Panc1 (cell line): ENCODE results near the gene OAS1. TPM values are rescaled to one million over a fixed set of nuclear protein-coding genes. Genes with fewer than 3 reads are reported as not detected.
"Not testable (repeated sequence)": the region's sequence is repeated elsewhere in the genome, so short reads cannot be mapped to it uniquely, and the experiment has no call there.

Source experiments
- ATAC-seq: fragments of 200-7000 bp; cut with Tn5 transposase; 2 replicates; pipeline ENCODE4 v1.9.1; 2020; ENCODE audit warnings: mild to moderate bottlenecking, moderate library complexity
- BruUV-seq: library from RNA; stranded (reverse); fragments of 400-500 nt; replicated peaks from 2 replicates; lab custom pipeline; 2021; lab: Mats Ljungman, UMichigan
- CTCF ChIA-PET: fragments of 300-600 bp; sonication (Branson Sonifier 250); formaldehyde crosslinking; loops from one replicate; lab custom pipeline; 2022; ENCODE audit warnings: antibody characterized with exemption; lab: Charles Lee
- POLR2A ChIA-PET: fragments of 300-600 bp; sonication (Branson Sonifier 250); formaldehyde crosslinking; loops from one replicate; lab custom pipeline; 2022; ENCODE audit warnings: antibody characterized with exemption; lab: Charles Lee
- DNase-seq: peaks from one replicate; pipeline ENCODE4 v3.0.0-alpha.2; 2010; ENCODE audit warnings: low read depth, low spot score
- H3K27ac ChIP-seq: 2 replicates; pipeline ENCODE4 v1.5.1; 2011; ENCODE audit warnings: mild to moderate bottlenecking, low read length, inconsistent platforms
- H3K27me3 ChIP-seq: fragments of 200-500 bp; sonication (Bioruptor generic); 2 replicates; pipeline ENCODE4 v1.6.0; 2014; ENCODE audit warnings: low read length, inconsistent platforms; ENCODE audit not compliant: control insufficient read depth, insufficient read depth
- H3K36me3 ChIP-seq: fragments of 200-500 bp; sonication (Bioruptor generic); 2 replicates; pipeline ENCODE4 v1.5.1; 2014; ENCODE audit warnings: inconsistent platforms, mild to moderate bottlenecking, low read length, moderate library complexity; ENCODE audit not compliant: control insufficient read depth, insufficient read depth
- H3K4me1 ChIP-seq: 2 replicates; pipeline ENCODE4 v1.5.1; 2011; ENCODE audit warnings: inconsistent platforms, mild to moderate bottlenecking, low read length, moderate library complexity; ENCODE audit not compliant: control insufficient read depth, insufficient read depth
- H3K4me3 ChIP-seq, 2 experiments: 2 replicates each; pipeline ENCODE4 v1.5.1; 2011 to 2012; ENCODE audit warnings: low read depth in 2 of 2, low read length in 2 of 2, mild to moderate bottlenecking in 2 of 2, inconsistent platforms in 1 of 2, moderate library complexity in 1 of 2
- H3K9me3 ChIP-seq: fragments of 200-500 bp; sonication (Bioruptor generic); 2 replicates; pipeline ENCODE4 v1.5.1; 2014; ENCODE audit warnings: low read depth, mild to moderate bottlenecking, inconsistent platforms, low read length, moderate library complexity; ENCODE audit not compliant: control insufficient read depth, insufficient read depth
- CTCF ChIP-seq: fragments of 450-650 bp; IDR thresholded peaks from 2 replicates; pipeline ENCODE4 v1.5.1; 2017; ENCODE audit warnings: mild to moderate bottlenecking
- POLR2AphosphoS5 ChIP-seq: IDR thresholded peaks from 2 replicates; pipeline ENCODE4 v1.6.1; 2012; ENCODE audit warnings: mild to moderate bottlenecking, low read depth, low read length, moderate library complexity
- REST ChIP-seq, 2 experiments: IDR thresholded peaks; 2 replicates each; pipeline ENCODE4 v1.6.1; 2011 to 2012; ENCODE audit warnings: low read depth in 2 of 2, control low read depth in 1 of 2, low read length in 1 of 2, mild to moderate bottlenecking in 1 of 2, moderate library complexity in 1 of 2; ENCODE audit not compliant: insufficient read depth in 1 of 2
- SIN3A ChIP-seq: IDR thresholded peaks from 2 replicates; pipeline ENCODE4 v1.6.1; 2012; ENCODE audit warnings: low read depth, mild to moderate bottlenecking, low read length, moderate library complexity, borderline replicate concordance; ENCODE audit not compliant: insufficient read depth
- TCF7L2 ChIP-seq: IDR thresholded peaks from 2 replicates; pipeline ENCODE4 v1.6.1; 2011; ENCODE audit warnings: mild to moderate bottlenecking, low read depth, low read length, inconsistent platforms
- in situ Hi-C: cut with HindIII; loops from 2 replicates; pipeline ENCODE4 v1.10.0; 2016; ENCODE audit warnings: low sequenced_read_pairs, low pct_unique_long_range_greater_than_20kb
- intact Hi-C: fragments of 100-400 bp; cut with micrococcal nuclease; formaldehyde crosslinking; loops from one replicate; pipeline ENCODE4 v1.10.0; 2022; ENCODE audit not compliant: unreplicated experiment
- total RNA-seq: library from RNA; stranded (reverse); gene quantifications from one replicate; pipeline ENCODE4 v1.2.1, GENCODE V29; 2021; ENCODE audit not compliant: unreplicated experiment

OAS1 gene
- total RNA-seq, 1 experiment from 2014 or later, result 4.5 TPM

GRCh38 chr12:112957125-112957524, 50.4 kb downstream of the OAS1 start:
- DNase-seq, H3K36me3 ChIP-seq, POLR2A ChIA-PET, CTCF ChIA-PET, in situ Hi-C loops, H3K27ac ChIP-seq, H3K4me1 ChIP-seq, H3K27me3 ChIP-seq, H3K4me3 ChIP-seq, H3K9me3 ChIP-seq, BruUV-seq, ATAC-seq, intact Hi-C loops: not testable (repeated sequence)

- no TSS peak for BruUV-seq
- intact Hi-C loops, result no loop called here
- H3K27me3 ChIP-seq, result no peaks in the 10 kb centered on the region
- no peak for TF ChIP-seq CTCF
- TF ChIP-seq POLR2AphosphoS5, result no peak
- ChIA-PET CTCF (no interaction called here), POLR2A (no interaction called here)
- no peaks in the 10 kb centered on the region for H3K9me3 ChIP-seq
- in situ Hi-C loops, result no loop called here
- H3K36me3 ChIP-seq, result no peaks in the 10 kb centered on the region
- H3K4me3 ChIP-seq, result no peak overlapping the region
- H3K27ac ChIP-seq, result no peak overlapping the region
- ATAC-seq (no peak), DNase-seq (no peak)
- no peaks in the 10 kb centered on the region for H3K4me1 ChIP-seq
Observed at GRCh38 chr12:112961074-112961473, 54.3 kb downstream of the OAS1 start.

- H3K9me3 ChIP-seq, result no peaks in the 10 kb centered on the region
- H3K36me3 ChIP-seq, result no peaks in the 10 kb centered on the region
- ChIA-PET POLR2A (no interaction called here), CTCF (no interaction called here)
- in situ Hi-C loops, result no loop called here
- intact Hi-C loops, result no loop called here
- no peak for TF ChIP-seq POLR2AphosphoS5
- BruUV-seq, result no TSS peak
- H3K27me3 ChIP-seq, result no peaks in the 10 kb centered on the region
- H3K4me1 ChIP-seq, result no peaks in the 10 kb centered on the region
- H3K4me3 ChIP-seq, result no peak overlapping the region
- ATAC-seq, result no peak
- no peak for DNase-seq
- no peak overlapping the region for H3K27ac ChIP-seq
Observed at GRCh38 chr12:112961536-112961935, 54.8 kb downstream of the OAS1 start.

GRCh38 chr12:112962561-112962960, 55.8 kb downstream of the OAS1 start:
- H3K27ac ChIP-seq, result no peak overlapping the region
- no TSS peak for BruUV-seq
- in situ Hi-C loops (no loop called here), intact Hi-C loops (no loop called here)
- TF ChIP-seq REST (IDR thresholded peaks at IDR 0.05; ENCODE audit: insufficient read depth in 1 of 2, low read depth in 2 of 2, low read length in 1 of 2) (no peak), CTCF (no peak), POLR2AphosphoS5 (no peak), TCF7L2 (no peak), SIN3A (no peak)
- POLR2A ChIA-PET, result no interaction called here
- ATAC-seq (no peak), DNase-seq (no peak)
- no peaks in the 10 kb centered on the region for H3K27me3 ChIP-seq
- no peak overlapping the region for H3K4me3 ChIP-seq
- no peaks in the 10 kb centered on the region for H3K9me3 ChIP-seq
- H3K36me3 ChIP-seq, result no peaks in the 10 kb centered on the region
- CTCF ChIA-PET, result no interaction called here
- H3K4me1 ChIP-seq, result no peaks in the 10 kb centered on the region
